ENCODE data around the gene C10orf62. TPM values are rescaled to one million over a fixed set of nuclear protein-coding genes. Genes with fewer than 3 reads are reported as not detected.
"Not testable (repeated sequence)": the region's sequence is repeated elsewhere in the genome, so short reads cannot be mapped to it uniquely, and the experiment has no call there.

The C10orf62 gene
- total RNA-seq, 1 donor from 2014 or later: under 0.01 TPM

GRCh38 chr10:97633921-97634320 is 44.4 kb downstream of the C10orf62 start:
- Histone ChIP-seq H3K27me3 (ENCODE audit: control insufficient read depth, insufficient read depth, low read length) (no peaks in the 10 kb centered on the region), H3K4me3 (ENCODE audit: low read depth, low read length) (peak overlapping the region; percentile 74), H3K36me3 (ENCODE audit: control insufficient read depth, insufficient read depth, low read length) (no peaks in the 10 kb centered on the region)
- DNase-seq (ENCODE audit: low read depth) (no peak), FAIRE-seq (no peak)
- TF ChIP-seq, protein P1, sequence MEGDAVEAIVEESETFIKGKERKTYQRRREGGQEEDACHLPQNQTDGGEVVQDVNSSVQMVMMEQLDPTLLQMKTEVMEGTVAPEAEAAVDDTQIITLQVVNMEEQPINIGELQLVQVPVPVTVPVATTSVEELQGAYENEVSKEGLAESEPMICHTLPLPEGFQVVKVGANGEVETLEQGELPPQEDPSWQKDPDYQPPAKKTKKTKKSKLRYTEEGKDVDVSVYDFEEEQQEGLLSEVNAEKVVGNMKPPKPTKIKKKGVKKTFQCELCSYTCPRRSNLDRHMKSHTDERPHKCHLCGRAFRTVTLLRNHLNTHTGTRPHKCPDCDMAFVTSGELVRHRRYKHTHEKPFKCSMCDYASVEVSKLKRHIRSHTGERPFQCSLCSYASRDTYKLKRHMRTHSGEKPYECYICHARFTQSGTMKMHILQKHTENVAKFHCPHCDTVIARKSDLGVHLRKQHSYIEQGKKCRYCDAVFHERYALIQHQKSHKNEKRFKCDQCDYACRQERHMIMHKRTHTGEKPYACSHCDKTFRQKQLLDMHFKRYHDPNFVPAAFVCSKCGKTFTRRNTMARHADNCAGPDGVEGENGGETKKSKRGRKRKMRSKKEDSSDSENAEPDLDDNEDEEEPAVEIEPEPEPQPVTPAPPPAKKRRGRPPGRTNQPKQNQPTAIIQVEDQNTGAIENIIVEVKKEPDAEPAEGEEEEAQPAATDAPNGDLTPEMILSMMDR (IDR thresholded peaks at IDR 0.05; ENCODE audit: insufficient read depth, low read length, severe bottlenecking): peak; percentile 30

- FAIRE-seq (no peak), DNase-seq (ENCODE audit: low read depth) (no peak)
- Histone ChIP-seq H3K27me3 (ENCODE audit: control insufficient read depth, insufficient read depth, low read length) (no peaks in the 10 kb centered on the region), H3K36me3 (ENCODE audit: control insufficient read depth, insufficient read depth, low read length) (no peaks in the 10 kb centered on the region), H3K4me3 (ENCODE audit: low read depth, low read length) (no peak overlapping the region)
- TF ChIP-seq, protein P1 (IDR thresholded peaks at IDR 0.05; ENCODE audit: insufficient read depth, low read length, severe bottlenecking): no peak
Measured at GRCh38 chr10:97635577-97635976, 46.1 kb downstream of the C10orf62 start.

GRCh38 chr10:97639090-97639489 is 49.6 kb downstream of the C10orf62 start:
- H3K27me3 ChIP-seq (ENCODE audit: control insufficient read depth, insufficient read depth, low read length); H3K4me3 ChIP-seq (ENCODE audit: low read depth, low read length); H3K36me3 ChIP-seq (ENCODE audit: control insufficient read depth, insufficient read depth, low read length); FAIRE-seq; DNase-seq (ENCODE audit: low read depth): not testable (repeated sequence)

DNA sequence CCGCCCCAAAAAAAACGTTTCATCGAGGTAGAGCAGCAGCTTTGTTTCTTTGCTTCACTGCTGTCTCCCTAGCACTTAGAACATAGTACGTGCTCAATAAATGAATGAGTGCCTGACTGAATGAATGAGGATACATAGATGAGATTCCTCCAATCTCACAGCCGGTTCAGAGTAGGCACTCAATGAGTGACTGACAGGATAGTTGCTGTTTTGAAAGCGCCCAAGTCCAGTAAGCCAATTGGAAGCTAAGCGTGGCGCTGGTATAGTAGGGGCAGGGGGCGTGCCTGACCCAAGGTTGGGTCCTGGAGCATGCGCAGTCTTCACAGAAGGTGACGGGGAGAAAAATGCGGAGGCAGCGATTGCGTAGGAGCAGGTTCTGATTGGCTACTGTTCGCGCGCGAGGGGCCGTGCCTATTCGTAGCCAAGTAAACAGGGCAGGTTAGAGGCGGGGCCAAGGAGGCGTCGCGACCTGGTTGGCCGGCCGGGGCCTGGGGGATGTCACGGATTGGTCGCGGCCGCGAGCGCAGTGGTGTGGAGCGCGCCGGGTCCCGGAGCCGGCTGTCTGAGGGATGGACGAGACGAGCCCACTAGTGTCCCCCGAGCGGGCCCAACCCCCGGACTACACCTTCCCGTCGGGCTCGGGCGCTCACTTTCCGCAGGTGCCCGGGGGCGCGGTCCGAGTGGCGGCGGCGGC is 50.8 kb downstream of the C10orf62 start, which contains the start of gene PI4K2A:
Gene PI4K2A, plus strand, starts transcription at position 498 of the 694 bp plus-strand sequence. Its CDS starts 72 bp downstream, at position 570.
- DNase-seq (ENCODE audit: low read depth) (peak; percentile 98), FAIRE-seq (no peak)
- TF ChIP-seq, protein P1 (IDR thresholded peaks at IDR 0.05; ENCODE audit: insufficient read depth, low read length, severe bottlenecking): no peak
- peaks cover 4% of the 10 kb centered on the region for H3K36me3 ChIP-seq (ENCODE audit: control insufficient read depth, insufficient read depth, low read length)
- H3K4me3 ChIP-seq (ENCODE audit: low read depth, low read length): peak within 1 kb of the TSS; percentile 79
- H3K27me3 ChIP-seq (ENCODE audit: control insufficient read depth, insufficient read depth, low read length): no peaks in the 10 kb centered on the region

Other genes with a start within 250 kb of the C10orf62 start
- gene RRP12, start 188.4 kb upstream of the C10orf62 start, total RNA-seq: 28.0 and 35.3 TPM in 2 replicates
- gene PGAM1, start 163.5 kb upstream of the C10orf62 start, total RNA-seq: 404 and 490 TPM in 2 replicates
- gene EXOSC1, start 143.7 kb upstream of the C10orf62 start, total RNA-seq: 30.9 and 34.2 TPM in 2 replicates
- 31.9 and 37.6 TPM in 2 replicates for gene ZDHHC16, start 143.5 kb upstream of the C10orf62 start, total RNA-seq
- gene MMS19, start 91.3 kb upstream of the C10orf62 start, total RNA-seq: 23.2 and 38.2 TPM in 2 replicates
- gene UBTD1, start 90.8 kb upstream of the C10orf62 start, total RNA-seq: 11.1 and 12.4 TPM in 2 replicates
- gene ANKRD2, start 16.9 kb upstream of the C10orf62 start, total RNA-seq: 0.26 TPM in 2 replicates
- gene HOGA1, start 5.3 kb upstream of the C10orf62 start, total RNA-seq: 0.13 and 0.26 TPM in 2 replicates
- 7.1 and 9.0 TPM in 2 replicates for gene MORN4, start 43.8 kb downstream of the C10orf62 start, total RNA-seq
- gene PI4K2A, start 51.0 kb downstream of the C10orf62 start, total RNA-seq: 25.5 and 33.7 TPM in 2 replicates
- gene AVPI1, start 97.5 kb downstream of the C10orf62 start, total RNA-seq: 89.2 and 99.3 TPM in 2 replicates
- 3.6 and 4.7 TPM in 2 replicates for gene MARVELD1, start 124.0 kb downstream of the C10orf62 start, total RNA-seq
- gene ZFYVE27, start 147.4 kb downstream of the C10orf62 start, total RNA-seq: 15.3 and 19.1 TPM in 2 replicates
- not detected in 2 replicates for gene SFRP5, start 182.3 kb downstream of the C10orf62 start, total RNA-seq